ENCODE measurements around the gene ADH6. TPM values are rescaled to one million over a fixed set of nuclear protein-coding genes. Genes with fewer than 3 reads are reported as not detected.

ADH6 gene
- total and polyA plus RNA-seq, 2 of the 13 experiments (the other 11 are each of a cell fraction or from before 2014, with no cell fraction given) = 39.8 to 73.9 TPM

DNA sequence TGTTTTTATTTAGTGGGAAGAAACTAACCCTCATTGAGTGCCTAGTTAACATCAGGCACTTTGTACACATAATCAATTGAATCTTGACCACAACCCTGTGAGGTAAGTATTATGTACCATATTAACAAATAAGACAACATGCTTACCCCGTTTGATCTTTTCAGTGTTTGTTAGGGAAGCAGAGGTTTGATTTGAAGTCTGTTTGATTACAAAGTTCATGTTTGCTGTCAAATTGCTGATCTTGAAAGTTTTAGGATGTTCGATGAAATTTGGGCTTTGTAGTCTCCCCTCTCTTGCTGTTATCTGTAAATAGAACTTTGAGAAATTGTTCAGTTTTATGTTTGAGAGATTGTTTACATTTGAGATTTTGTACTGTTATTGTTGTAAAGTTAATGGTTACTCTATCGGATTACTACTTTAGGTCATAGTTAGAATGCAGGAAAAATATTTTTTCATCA lies 61.5 kb downstream of the ADH6 start (continued):
- no peak for TF ChIP-seq SALL2 (CRISPR knock-in tag; IDR thresholded peaks at IDR 0.05)
- TF ChIP-seq ZBTB3 (CRISPR knock-in tag; IDR thresholded peaks at IDR 0.05; ENCODE audit: borderline replicate concordance, low read depth) = no peak
- TF ChIP-seq, protein P1, sequence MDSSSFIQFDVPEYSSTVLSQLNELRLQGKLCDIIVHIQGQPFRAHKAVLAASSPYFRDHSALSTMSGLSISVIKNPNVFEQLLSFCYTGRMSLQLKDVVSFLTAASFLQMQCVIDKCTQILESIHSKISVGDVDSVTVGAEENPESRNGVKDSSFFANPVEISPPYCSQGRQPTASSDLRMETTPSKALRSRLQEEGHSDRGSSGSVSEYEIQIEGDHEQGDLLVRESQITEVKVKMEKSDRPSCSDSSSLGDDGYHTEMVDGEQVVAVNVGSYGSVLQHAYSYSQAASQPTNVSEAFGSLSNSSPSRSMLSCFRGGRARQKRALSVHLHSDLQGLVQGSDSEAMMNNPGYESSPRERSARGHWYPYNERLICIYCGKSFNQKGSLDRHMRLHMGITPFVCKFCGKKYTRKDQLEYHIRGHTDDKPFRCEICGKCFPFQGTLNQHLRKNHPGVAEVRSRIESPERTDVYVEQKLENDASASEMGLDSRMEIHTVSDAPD (CRISPR knock-in tag; IDR thresholded peaks at IDR 0.05) = no peak
- TF ChIP-seq ZFP1 (CRISPR knock-in tag; IDR thresholded peaks at IDR 0.05) = 0 out of 2 replicates have a peak, but pooled peaks have one; percentile 37
- TF ChIP-seq ZFP41 (CRISPR knock-in tag; IDR thresholded peaks at IDR 0.05; ENCODE audit: borderline replicate concordance) = no peak
- TF ChIP-seq ZZZ3 (CRISPR knock-in tag; IDR thresholded peaks at IDR 0.05; ENCODE audit: borderline replicate concordance) = no peak
- TF ChIP-seq ZNF33B (CRISPR knock-in tag; IDR thresholded peaks at IDR 0.05) = no peak
- peak; percentile 99 for TF ChIP-seq ZNF609 (CRISPR knock-in tag; IDR thresholded peaks at IDR 0.05; ENCODE audit: borderline replicate concordance)
- TF ChIP-seq, protein P2, sequence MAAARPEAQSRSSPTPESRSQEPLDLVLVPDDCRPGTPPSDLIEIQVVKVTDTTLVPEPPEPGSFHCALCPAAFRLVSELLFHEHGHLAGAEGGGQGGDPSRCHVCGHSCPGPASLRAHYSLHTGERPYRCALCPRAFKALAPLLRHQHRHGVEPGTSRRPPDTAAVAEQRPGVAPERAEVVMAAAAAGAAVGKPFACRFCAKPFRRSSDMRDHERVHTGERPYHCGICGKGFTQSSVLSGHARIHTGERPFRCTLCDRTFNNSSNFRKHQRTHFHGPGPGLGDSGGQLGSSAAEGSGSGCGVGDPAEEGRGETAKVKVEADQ (CRISPR knock-in tag; IDR thresholded peaks at IDR 0.05; ENCODE audit: borderline replicate concordance) = peak; percentile 40; the same call in 1 of the 2 replicates
- TF ChIP-seq, protein P3, sequence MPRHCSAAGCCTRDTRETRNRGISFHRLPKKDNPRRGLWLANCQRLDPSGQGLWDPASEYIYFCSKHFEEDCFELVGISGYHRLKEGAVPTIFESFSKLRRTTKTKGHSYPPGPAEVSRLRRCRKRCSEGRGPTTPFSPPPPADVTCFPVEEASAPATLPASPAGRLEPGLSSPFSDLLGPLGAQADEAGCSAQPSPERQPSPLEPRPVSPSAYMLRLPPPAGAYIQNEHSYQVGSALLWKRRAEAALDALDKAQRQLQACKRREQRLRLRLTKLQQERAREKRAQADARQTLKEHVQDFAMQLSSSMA (CRISPR knock-in tag; IDR thresholded peaks at IDR 0.05) = no peak
- peak; percentile 99 for TF ChIP-seq GFI1 (CRISPR knock-in tag; IDR thresholded peaks at IDR 0.05; ENCODE audit: borderline replicate concordance)
- no peak for TF ChIP-seq ZBTB43 (CRISPR knock-in tag; conservative IDR thresholded peaks at IDR 0.05)
- no peak for TF ChIP-seq ZNF550 (CRISPR knock-in tag; IDR thresholded peaks at IDR 0.05; ENCODE audit: borderline replicate concordance)
- TF ChIP-seq, protein P4, sequence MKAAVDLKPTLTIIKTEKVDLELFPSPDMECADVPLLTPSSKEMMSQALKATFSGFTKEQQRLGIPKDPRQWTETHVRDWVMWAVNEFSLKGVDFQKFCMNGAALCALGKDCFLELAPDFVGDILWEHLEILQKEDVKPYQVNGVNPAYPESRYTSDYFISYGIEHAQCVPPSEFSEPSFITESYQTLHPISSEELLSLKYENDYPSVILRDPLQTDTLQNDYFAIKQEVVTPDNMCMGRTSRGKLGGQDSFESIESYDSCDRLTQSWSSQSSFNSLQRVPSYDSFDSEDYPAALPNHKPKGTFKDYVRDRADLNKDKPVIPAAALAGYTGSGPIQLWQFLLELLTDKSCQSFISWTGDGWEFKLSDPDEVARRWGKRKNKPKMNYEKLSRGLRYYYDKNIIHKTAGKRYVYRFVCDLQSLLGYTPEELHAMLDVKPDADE (CRISPR knock-in tag; IDR thresholded peaks at IDR 0.05) = no peak
- TF ChIP-seq, protein P5, sequence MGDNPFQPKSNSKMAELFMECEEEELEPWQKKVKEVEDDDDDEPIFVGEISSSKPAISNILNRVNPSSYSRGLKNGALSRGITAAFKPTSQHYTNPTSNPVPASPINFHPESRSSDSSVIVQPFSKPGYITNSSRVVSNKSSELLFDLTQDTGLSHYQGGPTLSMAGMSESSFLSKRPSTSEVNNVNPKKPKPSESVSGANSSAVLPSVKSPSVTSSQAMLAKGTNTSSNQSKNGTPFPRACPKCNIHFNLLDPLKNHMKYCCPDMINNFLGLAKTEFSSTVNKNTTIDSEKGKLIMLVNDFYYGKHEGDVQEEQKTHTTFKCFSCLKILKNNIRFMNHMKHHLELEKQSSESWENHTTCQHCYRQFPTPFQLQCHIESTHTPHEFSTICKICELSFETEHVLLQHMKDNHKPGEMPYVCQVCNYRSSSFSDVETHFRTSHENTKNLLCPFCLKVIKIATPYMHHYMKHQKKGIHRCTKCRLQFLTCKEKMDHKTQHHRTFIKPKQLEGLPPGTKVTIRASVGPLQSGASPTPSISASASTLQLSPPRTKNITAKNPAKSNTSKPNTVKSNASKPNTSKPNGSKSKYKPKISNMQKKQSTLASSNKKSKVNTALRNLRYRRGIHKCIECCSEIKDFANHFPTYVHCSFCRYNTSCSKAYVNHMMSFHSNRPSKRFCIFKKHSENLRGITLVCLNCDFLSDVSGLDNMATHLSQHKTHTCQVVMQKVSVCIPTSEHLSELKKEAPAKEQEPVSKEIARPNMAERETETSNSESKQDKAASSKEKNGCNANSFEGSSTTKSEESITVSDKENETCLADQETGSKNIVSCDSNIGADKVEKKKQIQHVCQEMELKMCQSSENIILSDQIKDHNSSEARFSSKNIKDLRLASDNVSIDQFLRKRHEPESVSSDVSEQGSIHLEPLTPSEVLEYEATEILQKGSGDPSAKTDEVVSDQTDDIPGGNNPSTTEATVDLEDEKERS (CRISPR knock-in tag; IDR thresholded peaks at IDR 0.05) = no peak

Data from HepG2 (cell line).